ENCODE measurements around the gene CRYZ.

CRYZ gene

GRCh38 chr1:74726063-74726462, 6.8 kb downstream of the CRYZ start:
- no peak overlapping the region for H3K4me3 ChIP-seq (ENCODE audit: low read depth, low read length)
- DNase-seq (ENCODE audit: low read depth) = no peak
- TF ChIP-seq CTCF (IDR thresholded peaks at IDR 0.05; ENCODE audit: low read depth, low read length) (no peak), MAX (IDR thresholded peaks at IDR 0.05; ENCODE audit: low read depth, low read length) (no peak), POLR2A (IDR thresholded peaks at IDR 0.05; ENCODE audit: extremely low read depth, insufficient read length) (no peak), MYC (IDR thresholded peaks at IDR 0.05; ENCODE audit: low read depth, low read length) (no peak)

- H3K4me3 ChIP-seq (ENCODE audit: low read depth, low read length) = no peak overlapping the region
- no peak for TF ChIP-seq POLR2A (IDR thresholded peaks at IDR 0.05; ENCODE audit: extremely low read depth, insufficient read length)
- TF ChIP-seq MYC (IDR thresholded peaks at IDR 0.05; ENCODE audit: low read depth, low read length) = no peak
- no peak for TF ChIP-seq MAX (IDR thresholded peaks at IDR 0.05; ENCODE audit: low read depth, low read length)
- no peak for TF ChIP-seq CTCF (IDR thresholded peaks at IDR 0.05; ENCODE audit: low read depth, low read length)
- DNase-seq (ENCODE audit: low read depth) = no peak
Observed at GRCh38 chr1:74717626-74718025, 15.2 kb downstream of the CRYZ start.

- H3K4me3 ChIP-seq (ENCODE audit: low read depth, low read length) = no peak overlapping the region
- DNase-seq (ENCODE audit: low read depth) = no peak
- TF ChIP-seq POLR2A (IDR thresholded peaks at IDR 0.05; ENCODE audit: extremely low read depth, insufficient read length) (no peak), MYC (IDR thresholded peaks at IDR 0.05; ENCODE audit: low read depth, low read length) (no peak), MAX (IDR thresholded peaks at IDR 0.05; ENCODE audit: low read depth, low read length) (no peak), CTCF (IDR thresholded peaks at IDR 0.05; ENCODE audit: low read depth, low read length) (no peak)
Observed at GRCh38 chr1:74716822-74717221, 16.0 kb downstream of the CRYZ start.

- DNase-seq (ENCODE audit: low read depth) = no peak
- no peak for TF ChIP-seq MYC (IDR thresholded peaks at IDR 0.05; ENCODE audit: low read depth, low read length)
- no peak for TF ChIP-seq CTCF (IDR thresholded peaks at IDR 0.05; ENCODE audit: low read depth, low read length)
- TF ChIP-seq POLR2A (IDR thresholded peaks at IDR 0.05; ENCODE audit: extremely low read depth, insufficient read length) = no peak
- no peak for TF ChIP-seq MAX (IDR thresholded peaks at IDR 0.05; ENCODE audit: low read depth, low read length)
- H3K4me3 ChIP-seq (ENCODE audit: low read depth, low read length) = no peak overlapping the region
Observed at GRCh38 chr1:74715806-74716205, 17.0 kb downstream of the CRYZ start.

GRCh38 chr1:74715236-74715502, 17.7 kb downstream of the CRYZ start:
- TF ChIP-seq MYC (IDR thresholded peaks at IDR 0.05; ENCODE audit: low read depth, low read length) (no peak), MAX (IDR thresholded peaks at IDR 0.05; ENCODE audit: low read depth, low read length) (no peak), CTCF (IDR thresholded peaks at IDR 0.05; ENCODE audit: low read depth, low read length) (no peak), POLR2A (IDR thresholded peaks at IDR 0.05; ENCODE audit: extremely low read depth, insufficient read length) (no peak)
- DNase-seq (ENCODE audit: low read depth) = no peak
- no peak overlapping the region for H3K4me3 ChIP-seq (ENCODE audit: low read depth, low read length)
